GM19328 (cell line): ENCODE measurements around the gene CDK1.

ENCODE experiments used
- ATAC-seq: cut with Tn5 transposase; IDR thresholded peaks from one replicate; pipeline ENCODE4 v1.9.1; 2021; ENCODE audit warnings: mild to moderate bottlenecking, moderate library complexity; ENCODE audit not compliant: unreplicated experiment

Gene CDK1

DNA sequence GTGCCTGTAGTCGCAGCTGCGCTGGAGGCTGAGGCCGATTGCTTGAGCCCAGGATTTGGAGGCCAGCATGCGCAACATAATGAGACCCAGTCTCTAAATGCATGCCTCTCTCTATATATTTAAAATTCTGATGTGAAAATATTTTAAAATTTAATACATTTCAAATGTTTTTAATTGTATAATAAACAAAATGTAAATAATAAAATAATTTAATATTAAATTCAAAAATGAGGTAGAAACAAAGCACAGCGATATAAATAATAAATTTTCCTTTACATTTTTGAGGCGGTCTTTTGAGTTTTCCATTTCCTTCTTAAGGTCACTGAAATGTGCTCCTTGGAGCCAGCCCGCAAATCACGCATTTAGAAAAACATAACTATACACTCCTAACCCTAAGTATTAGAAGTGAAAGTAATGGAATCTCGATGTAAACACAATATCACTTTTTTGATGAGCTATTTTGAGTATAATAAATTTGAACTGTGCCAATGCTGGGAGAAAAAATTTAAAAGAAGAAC is 523 bp upstream of the CDK1 start:
- peak; percentile 7 for ATAC-seq

GRCh38 chr10:60778971-60779796 is 906 bp downstream of the CDK1 start:
- peak; percentile 13 for ATAC-seq

GRCh38 chr10:60781661-60782060 is 3.4 kb downstream of the CDK1 start:
- no peak for ATAC-seq

DNA sequence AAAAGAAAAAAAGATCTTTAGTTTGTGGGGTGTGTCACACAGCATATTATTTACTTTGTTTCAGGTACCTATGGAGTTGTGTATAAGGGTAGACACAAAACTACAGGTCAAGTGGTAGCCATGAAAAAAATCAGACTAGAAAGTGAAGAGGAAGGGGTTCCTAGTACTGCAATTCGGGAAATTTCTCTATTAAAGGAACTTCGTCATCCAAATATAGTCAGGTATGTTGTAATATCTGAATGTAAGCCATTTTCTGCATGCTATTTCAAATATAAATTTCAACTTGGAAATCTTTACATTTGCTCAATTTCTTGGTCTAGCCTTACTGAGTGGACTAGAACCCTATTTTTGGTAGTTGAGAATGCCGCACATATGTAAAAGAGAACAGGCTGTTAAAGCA is 6.4 kb downstream of the CDK1 start:
- ATAC-seq, result no peak

DNA sequence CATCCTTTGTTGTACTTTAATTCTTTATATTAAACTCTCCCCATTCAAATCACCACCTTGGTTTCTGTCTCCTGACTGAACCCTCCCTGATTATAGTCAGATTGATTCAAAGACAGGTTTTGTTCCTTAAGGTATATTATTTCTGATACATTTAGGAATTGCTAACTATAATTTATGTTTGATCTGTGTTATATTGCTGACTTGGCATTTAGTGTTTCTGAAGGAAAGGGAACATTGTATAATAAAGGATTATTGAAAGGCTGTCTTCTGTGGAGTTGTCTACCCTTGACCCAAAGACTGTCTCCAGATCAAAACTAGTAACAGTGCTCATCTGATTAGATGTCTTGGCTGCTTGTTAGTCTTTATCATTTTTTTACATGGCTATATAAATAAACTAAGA is 10.3 kb downstream of the CDK1 start:
- ATAC-seq, result no peak

DNA sequence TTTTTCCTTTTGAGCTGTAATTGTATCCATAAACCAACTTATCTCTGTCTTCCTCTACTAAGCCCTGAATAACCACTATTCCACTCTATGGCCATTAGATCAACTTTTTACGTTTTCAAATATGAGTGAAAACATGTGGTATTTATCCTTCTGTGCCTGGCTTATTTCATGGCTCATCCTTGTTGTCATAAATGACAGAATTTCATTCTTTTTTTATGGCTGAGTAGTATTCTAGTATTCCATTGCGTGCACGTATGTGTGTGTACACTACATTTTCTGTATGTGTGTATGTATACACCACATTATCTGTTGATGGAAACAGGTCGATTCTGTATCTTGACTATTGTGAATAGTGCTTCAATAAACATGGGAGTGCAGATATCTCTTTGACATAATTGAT is 11.1 kb downstream of the CDK1 start:
- ATAC-seq, result no peak

GRCh38 chr10:60794953-60795352 is 16.7 kb downstream of the CDK1 start:
- ATAC-seq, result no peak

GRCh38 chr10:60795465-60796202 is 17.4 kb downstream of the CDK1 start:
- no peak for ATAC-seq

DNA sequence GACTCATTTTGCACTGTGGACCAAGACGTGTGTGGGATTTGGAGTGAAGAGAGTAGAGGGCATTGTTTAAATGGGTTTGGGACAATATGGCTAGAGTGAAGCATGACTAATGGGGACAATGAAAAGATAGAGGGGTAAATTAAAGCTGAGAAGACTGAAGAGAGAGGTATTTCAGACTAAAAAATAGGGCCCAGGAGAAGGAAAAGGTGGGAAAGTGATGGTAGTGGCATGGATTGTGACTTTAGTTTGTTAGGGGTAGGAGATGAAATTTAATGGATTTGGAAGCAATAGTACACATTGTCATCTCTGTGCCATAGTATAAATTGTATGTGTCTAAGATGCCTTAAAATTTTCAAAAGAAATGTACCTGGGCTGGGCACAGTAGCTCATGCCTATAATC is 18.2 kb downstream of the CDK1 start:
- ATAC-seq, result no peak

DNA sequence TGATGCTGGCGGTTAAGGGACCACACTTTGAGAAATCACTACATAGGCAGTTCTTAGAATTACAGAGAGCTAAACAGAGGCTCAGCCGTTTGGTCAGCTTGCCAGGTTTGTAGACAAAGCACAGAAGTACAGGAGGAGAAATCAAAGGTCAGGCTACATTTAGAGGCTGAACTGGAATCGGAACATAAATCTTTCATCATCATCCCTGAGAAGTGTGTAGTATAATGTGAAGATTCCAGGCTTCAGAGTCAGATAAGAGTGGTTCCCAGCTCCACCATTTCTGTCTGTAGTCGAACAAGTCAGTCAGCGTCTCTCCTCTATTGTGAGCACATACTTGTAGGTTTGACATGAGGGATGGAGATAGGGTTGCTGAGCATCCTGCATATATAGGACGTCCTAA is 18.9 kb downstream of the CDK1 start:
- no peak for ATAC-seq

DNA sequence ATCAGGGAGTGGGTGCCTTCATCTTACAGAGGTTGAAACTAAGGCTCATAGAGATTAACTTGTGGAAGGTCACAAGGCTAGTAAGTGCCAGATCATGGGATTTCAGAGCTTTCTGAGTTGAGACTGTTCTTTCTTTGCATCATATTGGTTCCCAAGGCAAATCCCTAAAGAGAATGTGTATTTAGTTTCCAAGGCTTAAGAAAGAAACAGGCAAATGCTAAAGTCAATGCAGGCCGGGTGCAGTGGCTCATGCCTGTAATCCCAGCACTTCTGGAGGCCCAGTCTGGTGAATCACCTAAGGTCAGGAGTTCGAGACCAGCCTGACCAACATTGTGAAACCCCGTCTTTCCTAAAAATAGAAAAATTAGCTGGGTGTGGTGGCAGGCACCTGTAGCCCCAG is 19.8 kb downstream of the CDK1 start:
- no peak for ATAC-seq

DNA sequence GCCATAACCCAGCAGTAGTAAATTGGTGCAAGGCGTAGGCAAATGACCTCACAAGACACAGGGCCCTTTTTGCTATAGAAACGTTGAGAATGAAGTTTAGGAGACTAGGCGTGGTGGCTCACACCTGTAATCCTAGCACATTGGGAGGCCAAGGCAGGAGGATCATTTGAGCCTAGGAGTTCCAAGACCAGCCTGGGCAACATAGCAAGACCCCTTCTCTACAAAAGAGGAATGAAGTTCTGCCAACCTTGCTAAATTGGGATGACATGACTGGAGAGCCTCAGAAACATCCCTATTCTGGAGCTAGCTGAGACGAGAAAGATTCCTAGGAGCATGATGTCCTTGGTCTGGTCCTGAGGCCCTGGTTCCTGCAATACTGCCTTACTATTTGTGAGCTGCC is 20.6 kb downstream of the CDK1 start:
- ATAC-seq, result no peak

- ATAC-seq, result no peak
Measured at GRCh38 chr10:60799971-60800650, 21.8 kb downstream of the CDK1 start.

DNA sequence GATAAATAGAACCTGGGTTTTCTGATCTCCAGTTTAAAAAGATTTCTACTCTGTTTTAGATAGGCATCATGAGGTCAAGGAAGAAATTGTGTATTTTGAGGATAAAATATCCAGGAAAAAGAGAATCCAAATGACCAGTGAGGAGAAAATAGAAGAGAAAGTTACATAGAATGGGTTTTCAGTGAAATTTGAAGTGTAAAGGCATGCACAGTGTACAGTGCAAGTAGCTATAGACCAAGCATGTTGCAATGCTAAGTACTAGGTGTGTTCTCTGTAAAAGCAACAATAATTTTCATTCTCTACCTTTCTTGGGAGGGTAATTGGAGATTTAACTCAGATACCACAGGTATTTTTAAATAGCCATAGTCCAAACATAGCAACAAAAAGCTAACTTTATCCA is 22.6 kb downstream of the CDK1 start:
- no peak for ATAC-seq

DNA sequence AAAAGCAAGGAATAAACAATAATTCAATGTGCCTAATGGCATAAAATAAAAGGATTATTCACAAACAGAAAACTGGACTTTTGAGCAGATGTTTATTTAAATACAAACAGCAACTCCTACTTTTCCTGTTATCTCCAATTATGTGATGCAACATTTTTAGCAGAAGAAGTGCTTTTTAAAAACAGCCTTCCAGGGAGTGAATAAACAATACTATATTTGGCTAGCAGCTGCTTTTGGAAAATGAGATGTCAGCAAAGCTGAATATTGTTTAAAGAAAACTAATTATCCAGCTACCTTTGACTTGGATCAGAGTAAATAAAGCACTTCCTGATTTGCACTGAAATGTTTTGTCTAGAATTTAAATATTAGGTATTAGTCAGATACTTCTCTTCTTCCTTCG is 23.2 kb downstream of the CDK1 start:
- ATAC-seq, result no peak

DNA sequence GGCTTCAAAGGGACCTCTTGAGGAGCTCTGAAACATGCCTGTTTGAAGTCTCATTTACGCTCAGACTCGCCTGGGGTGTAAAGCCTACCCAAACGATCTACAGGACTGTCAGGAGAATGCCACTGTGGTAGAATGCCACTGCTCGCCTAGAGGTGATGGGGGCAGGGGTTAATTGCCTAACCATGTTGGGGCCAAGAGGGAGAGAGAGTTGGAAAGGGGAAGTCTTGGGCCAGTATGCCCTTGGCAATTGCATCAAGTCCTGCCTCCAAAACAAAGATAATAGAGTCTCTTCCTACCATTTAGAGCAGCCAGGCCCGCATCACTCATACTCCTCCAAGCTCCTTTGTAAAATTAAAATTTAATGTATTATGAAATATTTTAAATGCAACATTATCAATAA is 25.2 kb downstream of the CDK1 start:
- no peak for ATAC-seq

- ATAC-seq, result no peak
Measured at GRCh38 chr10:60803865-60804264, 25.6 kb downstream of the CDK1 start.

DNA sequence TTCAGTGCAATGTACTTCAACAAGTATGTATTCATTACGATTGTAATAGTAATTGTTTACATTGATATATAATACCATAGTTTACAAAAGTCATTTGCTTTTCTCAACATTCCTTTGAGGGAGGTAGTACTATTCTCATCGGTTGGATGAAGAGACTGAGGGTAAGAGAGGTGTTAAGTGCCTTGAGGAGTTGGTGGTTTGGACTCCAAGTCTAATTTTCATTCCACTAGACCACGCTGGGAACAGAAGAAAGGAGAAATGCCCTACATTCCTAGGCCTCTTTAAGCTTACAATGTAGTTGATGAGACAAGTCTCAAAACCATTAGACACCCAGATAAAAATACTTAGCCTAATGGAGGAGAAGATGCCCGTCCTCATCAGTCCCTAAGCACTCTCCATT is 28.6 kb downstream of the CDK1 start:
- ATAC-seq, result no peak

- no peak for ATAC-seq
Measured at GRCh38 chr10:60807499-60807898, 29.2 kb downstream of the CDK1 start.

GRCh38 chr10:60808036-60808435 is 29.8 kb downstream of the CDK1 start:
- no peak for ATAC-seq

- no peak for ATAC-seq
Measured at GRCh38 chr10:60809157-60809556, 30.9 kb downstream of the CDK1 start.
